HepG2 (cell line): ENCODE data around the gene GMEB2. TPM values are rescaled to one million over a fixed set of nuclear protein-coding genes. Genes with fewer than 3 reads are reported as not detected.
A peak's percentile ranks its signal among the peaks of the same experiment; 100 is the strongest.

Experiments
- ATAC-seq: fragments of 200-7000 bp; cut with Tn5 transposase; 3 replicates; pipeline ENCODE4 v1.9.1; 2020; ENCODE audit warnings: mild to moderate bottlenecking, moderate library complexity
- BruUV-seq: library from RNA; stranded (reverse); fragments of 400-500 nt; replicated peaks from 2 replicates; lab custom pipeline; 2021; lab: Mats Ljungman, UMichigan
- CTCF ChIA-PET: fragments of 300-600 bp; formaldehyde crosslinking; extraction: SDS; loops from one replicate; lab custom pipeline; 2021; ENCODE audit warnings: low total read pairs, inconsistent platforms, low intra/inter-chr PET ratio; lab: Yijun Ruan, JAX
- POLR2A ChIA-PET: fragments of 350-600 bp; sonication (Branson Sonifier 250); formaldehyde crosslinking; loops from one replicate; lab custom pipeline; 2020; ENCODE audit warnings: antibody characterized with exemption, inconsistent platforms; lab: Yijun Ruan, JAX
- DNase-seq: peaks from one replicate; pipeline ENCODE4 v3.0.0-alpha.2; 2015; ENCODE audit warnings: low spot score
- FAIRE-seq: peaks from 3 replicates; lab custom pipeline; 2011; peaks lifted over from hg19 to GRCh38; lab: Jason Lieb, UNC
- H2AFZ ChIP-seq: one replicate; pipeline ENCODE4 v1.6.1; 2011; ENCODE audit warnings: low read length, inconsistent platforms
- H3K27ac ChIP-seq: fragments of 300-600 bp; 3 replicates; pipeline ENCODE4 v1.8.0; 2011; ENCODE audit warnings: mixed run types, mild to moderate bottlenecking, mixed read lengths, low read length, inconsistent platforms; ENCODE audit not compliant: insufficient read depth; ENCODE audit errors: extremely low read length
- H3K27me3 ChIP-seq, 2 experiments: fragments of 200-600 bp in 1 of 2; 2 replicates in 1 of 2; 3 replicates in 1 of 2; pipeline versions ENCODE4 v1.6.0 to v1.8.0; 2011; ENCODE audit warnings: low read length in 2 of 2, mild to moderate bottlenecking in 2 of 2, moderate library complexity in 2 of 2, inconsistent platforms in 1 of 2; ENCODE audit not compliant: insufficient read depth in 2 of 2, control insufficient read depth in 1 of 2
- H3K36me3 ChIP-seq, 2 experiments: fragments of 200-600 bp in 1 of 2; replicated peaks in 1 of 2; 2 replicates in 1 of 2; 3 replicates in 1 of 2; pipeline versions ENCODE4 v1.5.1 to v1.8.0; 2011; ENCODE audit warnings: low read length in 2 of 2, inconsistent platforms in 1 of 2; ENCODE audit not compliant: insufficient read depth in 2 of 2, control insufficient read depth in 1 of 2
- H3K4me1 ChIP-seq: 2 replicates; pipeline ENCODE4 v1.5.1; 2012; ENCODE audit warnings: low read length, inconsistent platforms; ENCODE audit not compliant: insufficient read depth
- H3K4me2 ChIP-seq: 2 replicates; pipeline ENCODE4 v1.6.0; 2011; ENCODE audit warnings: low read depth, low read length, inconsistent platforms
- H3K4me3 ChIP-seq, 3 experiments: fragments of 200-600 bp in 1 of 3; sonication (generic), shearing (Covaris generic) in 1 of 3; replicated peaks in 1 of 3; 2 replicates each; pipeline ENCODE4 v1.5.1; 2011 to 2016; ENCODE audit warnings: low read length in 3 of 3, inconsistent platforms in 2 of 3, low read depth in 2 of 3, mild to moderate bottlenecking in 2 of 3, control low read depth in 1 of 3, mixed read lengths in 1 of 3; ENCODE audit not compliant: insufficient read depth in 1 of 3
- H3K79me2 ChIP-seq: one replicate; pipeline ENCODE4 v1.6.1; 2011; ENCODE audit warnings: low read length, inconsistent platforms; ENCODE audit not compliant: insufficient read depth
- H3K9ac ChIP-seq: 2 replicates; pipeline ENCODE4 v1.6.0; 2011; ENCODE audit warnings: mild to moderate bottlenecking, low read depth, low read length, inconsistent platforms; ENCODE audit not compliant: insufficient read depth
- H3K9me3 ChIP-seq: 2 replicates; pipeline ENCODE4 v1.5.1; 2012; ENCODE audit warnings: mild to moderate bottlenecking, low read length
- H4K20me1 ChIP-seq: 2 replicates; pipeline ENCODE4 v1.6.0; 2011; ENCODE audit warnings: inconsistent platforms, mild to moderate bottlenecking, low read length, moderate library complexity; ENCODE audit not compliant: insufficient read depth
- AGO2 ChIP-seq: fragments of 200-400 bp; formaldehyde crosslinking; optimal IDR thresholded peaks from 2 replicates; pipeline ENCODE3; 2017; ENCODE audit warnings: mild to moderate bottlenecking, low read depth, low read length, moderate library complexity
- CENPX ChIP-seq: sonication (generic); formaldehyde crosslinking; IDR thresholded peaks from 2 replicates; pipeline ENCODE4 v1.9.0; 2021; ENCODE audit warnings: mild to moderate bottlenecking, missing genetic modification reagents, moderate library complexity
- HNRNPL ChIP-seq: fragments of 200-400 bp; formaldehyde crosslinking; IDR thresholded peaks from 2 replicates; pipeline ENCODE4 v1.6.1; 2017; ENCODE audit warnings: mild to moderate bottlenecking, low read depth, low read length
- HOXA7 ChIP-seq: sonication (generic); formaldehyde crosslinking; IDR thresholded peaks from 2 replicates; pipeline ENCODE4 v1.8.1; 2022; ENCODE audit warnings: mild to moderate bottlenecking, missing genetic modification reagents, moderate library complexity
- MXD1 ChIP-seq: sonication (generic); formaldehyde crosslinking; IDR thresholded peaks from 2 replicates; pipeline ENCODE4 v1.4.0; 2020; ENCODE audit warnings: mild to moderate bottlenecking, missing genetic modification reagents
- NBN ChIP-seq: fragments of 450-650 bp; conservative IDR thresholded peaks from 2 replicates; pipeline ENCODE4 v1.6.1; 2017
- NFIB ChIP-seq: sonication (generic); formaldehyde crosslinking; IDR thresholded peaks from 2 replicates; pipeline ENCODE4 v1.9.0; 2021; ENCODE audit warnings: missing genetic modification reagents, mild to moderate bottlenecking, borderline replicate concordance
- SMARCC2 ChIP-seq: fragments of 450-650 bp; IDR thresholded peaks from 2 replicates; pipeline ENCODE4 v1.6.1; 2017; ENCODE audit warnings: antibody characterized with exemption, mild to moderate bottlenecking
- ZNF235 ChIP-seq: sonication (generic); formaldehyde crosslinking; IDR thresholded peaks from 2 replicates; pipeline ENCODE4 v1.8.1; 2023; ENCODE audit warnings: mild to moderate bottlenecking, missing genetic modification reagents, borderline replicate concordance
- ZNF260 ChIP-seq: sonication (generic); formaldehyde crosslinking; IDR thresholded peaks from 2 replicates; pipeline ENCODE4 v1.4.0; 2020; ENCODE audit warnings: missing genetic modification reagents, low read depth, mild to moderate bottlenecking, borderline replicate concordance
- ZNF788 ChIP-seq: sonication (generic); formaldehyde crosslinking; IDR thresholded peaks from 2 replicates; pipeline ENCODE4 v1.5.0; 2020; ENCODE audit warnings: mild to moderate bottlenecking, missing genetic modification reagents, borderline replicate concordance
- ZNF850 ChIP-seq: sonication (generic); formaldehyde crosslinking; conservative IDR thresholded peaks from 2 replicates; pipeline ENCODE4 v1.9.0; 2021; ENCODE audit warnings: mild to moderate bottlenecking, missing genetic modification reagents
- WGBS: methylation state at CpG from one replicate; pipeline ENCODE4 v1.1.6; 2017; ENCODE audit warnings: low lambda C conversion rate; 5-methylcytosine and 5-hydroxymethylcytosine counted together
- in situ Hi-C: cut with HindIII; loops from 2 replicates; pipeline ENCODE4 v1.10.0; 2017; ENCODE audit warnings: low pct_unique_long_range_greater_than_20kb; ENCODE audit not compliant: extremely low pct_ligation_motif_present
- intact Hi-C: fragments of 100-400 bp; cut with micrococcal nuclease; formaldehyde crosslinking; loops from one replicate; pipeline ENCODE4 v1.10.0; 2022; ENCODE audit not compliant: unreplicated experiment
- polyA plus RNA-seq, 8 experiments: library from polyadenylated mRNA; depleted of rRNA in 3 of 8; stranded (reverse) in 7 of 8; unstranded in 1 of 8; fragments of >200 nt; fragmentation: Illumina TruSeq in 4 of 8; extraction: Trizol in 4 of 8; gene quantifications; 2 replicates each; pipeline versions ENCODE4 v1.2.1 to v1.2.3, GENCODE V29; 2011 to 2016; ENCODE audit warnings: low read depth in 4 of 8, missing spikeins in 1 of 8, mixed read lengths in 1 of 8; ENCODE audit not compliant: insufficient read depth in 1 of 8
- total RNA-seq, 5 experiments: library from RNA; depleted of rRNA; stranded (reverse); fragments of >200 nt; fragmentation: Illumina TruSeq; extraction: Trizol; gene quantifications; 2 replicates each; pipeline ENCODE4 v1.2.3, GENCODE V29; 2016; ENCODE audit warnings: low read depth in 1 of 5
- TF ChIP-seq, protein P1 (sequence below): sonication (generic); formaldehyde crosslinking; IDR thresholded peaks from 2 replicates; pipeline ENCODE4 v1.4.0; 2020; ENCODE audit warnings: missing genetic modification reagents, mild to moderate bottlenecking, borderline replicate concordance
- TF ChIP-seq, protein P2 (sequence below): sonication (generic); formaldehyde crosslinking; IDR thresholded peaks from 2 replicates; pipeline ENCODE4 v1.5.1; 2020; ENCODE audit warnings: mild to moderate bottlenecking, missing genetic modification reagents, moderate library complexity

Gene GMEB2
- total and polyA plus RNA-seq, 2 of the 13 experiments (the other 11 are each of a cell fraction or from before 2014, with no cell fraction given), result 10.6 to 12.4 TPM

- DNase-seq (no peak), ATAC-seq (no peak), FAIRE-seq (no peak)
- TF ChIP-seq CENPX (CRISPR knock-in tag) (no peak), ZNF260 (no peak), ZNF235 (CRISPR knock-in tag) (no peak), MXD1 (CRISPR knock-in tag) (peak; percentile 24; the same call in 1 of the 2 replicates), NBN (no peak), ZNF850 (CRISPR knock-in tag) (no peak), AGO2 (peak; percentile 33), NFIB (CRISPR knock-in tag) (0 out of 2 replicates have a peak, but pooled peaks have one; percentile 34), SMARCC2 (no peak), HOXA7 (CRISPR knock-in tag) (no peak), ZNF788 (CRISPR knock-in tag) (no peak), HNRNPL (0 out of 2 replicates have a peak, but pooled peaks have one; percentile 33)
- TF ChIP-seq, protein P1, sequence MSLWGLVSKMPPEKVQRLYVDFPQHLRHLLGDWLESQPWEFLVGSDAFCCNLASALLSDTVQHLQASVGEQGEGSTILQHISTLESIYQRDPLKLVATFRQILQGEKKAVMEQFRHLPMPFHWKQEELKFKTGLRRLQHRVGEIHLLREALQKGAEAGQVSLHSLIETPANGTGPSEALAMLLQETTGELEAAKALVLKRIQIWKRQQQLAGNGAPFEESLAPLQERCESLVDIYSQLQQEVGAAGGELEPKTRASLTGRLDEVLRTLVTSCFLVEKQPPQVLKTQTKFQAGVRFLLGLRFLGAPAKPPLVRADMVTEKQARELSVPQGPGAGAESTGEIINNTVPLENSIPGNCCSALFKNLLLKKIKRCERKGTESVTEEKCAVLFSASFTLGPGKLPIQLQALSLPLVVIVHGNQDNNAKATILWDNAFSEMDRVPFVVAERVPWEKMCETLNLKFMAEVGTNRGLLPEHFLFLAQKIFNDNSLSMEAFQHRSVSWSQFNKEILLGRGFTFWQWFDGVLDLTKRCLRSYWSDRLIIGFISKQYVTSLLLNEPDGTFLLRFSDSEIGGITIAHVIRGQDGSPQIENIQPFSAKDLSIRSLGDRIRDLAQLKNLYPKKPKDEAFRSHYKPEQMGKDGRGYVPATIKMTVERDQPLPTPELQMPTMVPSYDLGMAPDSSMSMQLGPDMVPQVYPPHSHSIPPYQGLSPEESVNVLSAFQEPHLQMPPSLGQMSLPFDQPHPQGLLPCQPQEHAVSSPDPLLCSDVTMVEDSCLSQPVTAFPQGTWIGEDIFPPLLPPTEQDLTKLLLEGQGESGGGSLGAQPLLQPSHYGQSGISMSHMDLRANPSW, result no peak
- TF ChIP-seq, protein P2, sequence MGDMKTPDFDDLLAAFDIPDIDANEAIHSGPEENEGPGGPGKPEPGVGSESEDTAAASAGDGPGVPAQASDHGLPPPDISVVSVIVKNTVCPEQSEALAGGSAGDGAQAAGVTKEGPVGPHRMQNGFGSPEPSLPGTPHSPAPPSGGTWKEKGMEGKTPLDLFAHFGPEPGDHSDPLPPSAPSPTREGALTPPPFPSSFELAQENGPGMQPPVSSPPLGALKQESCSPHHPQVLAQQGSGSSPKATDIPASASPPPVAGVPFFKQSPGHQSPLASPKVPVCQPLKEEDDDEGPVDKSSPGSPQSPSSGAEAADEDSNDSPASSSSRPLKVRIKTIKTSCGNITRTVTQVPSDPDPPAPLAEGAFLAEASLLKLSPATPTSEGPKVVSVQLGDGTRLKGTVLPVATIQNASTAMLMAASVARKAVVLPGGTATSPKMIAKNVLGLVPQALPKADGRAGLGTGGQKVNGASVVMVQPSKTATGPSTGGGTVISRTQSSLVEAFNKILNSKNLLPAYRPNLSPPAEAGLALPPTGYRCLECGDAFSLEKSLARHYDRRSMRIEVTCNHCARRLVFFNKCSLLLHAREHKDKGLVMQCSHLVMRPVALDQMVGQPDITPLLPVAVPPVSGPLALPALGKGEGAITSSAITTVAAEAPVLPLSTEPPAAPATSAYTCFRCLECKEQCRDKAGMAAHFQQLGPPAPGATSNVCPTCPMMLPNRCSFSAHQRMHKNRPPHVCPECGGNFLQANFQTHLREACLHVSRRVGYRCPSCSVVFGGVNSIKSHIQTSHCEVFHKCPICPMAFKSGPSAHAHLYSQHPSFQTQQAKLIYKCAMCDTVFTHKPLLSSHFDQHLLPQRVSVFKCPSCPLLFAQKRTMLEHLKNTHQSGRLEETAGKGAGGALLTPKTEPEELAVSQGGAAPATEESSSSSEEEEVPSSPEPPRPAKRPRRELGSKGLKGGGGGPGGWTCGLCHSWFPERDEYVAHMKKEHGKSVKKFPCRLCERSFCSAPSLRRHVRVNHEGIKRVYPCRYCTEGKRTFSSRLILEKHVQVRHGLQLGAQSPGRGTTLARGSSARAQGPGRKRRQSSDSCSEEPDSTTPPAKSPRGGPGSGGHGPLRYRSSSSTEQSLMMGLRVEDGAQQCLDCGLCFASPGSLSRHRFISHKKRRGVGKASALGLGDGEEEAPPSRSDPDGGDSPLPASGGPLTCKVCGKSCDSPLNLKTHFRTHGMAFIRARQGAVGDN, result peak; percentile 11; the same call in 1 of the 2 replicates
- H3K4me1 ChIP-seq, result peaks cover 31% of the 10 kb centered on the region
- H3K27me3 ChIP-seq, result no peaks in the 10 kb centered on the region; a peak in 1 of 5 replicates
- peaks cover 26 to 40% of the 10 kb centered on the region in 2 experiments for H3K36me3 ChIP-seq
- H3K9me3 ChIP-seq, result no peaks in the 10 kb centered on the region
- H3K9ac ChIP-seq, result no peak overlapping the region
- ChIA-PET CTCF (no interaction called here), POLR2A (no interaction called here)
- H4K20me1 ChIP-seq, result no peaks in the 10 kb centered on the region
- no peak overlapping the region for H2AFZ ChIP-seq
- H3K4me2 ChIP-seq, result no peak overlapping the region
- intact Hi-C loops, result no loop called here
- H3K27ac ChIP-seq, result no peak overlapping the region
- in situ Hi-C loops, result no loop called here
- BruUV-seq, result no TSS peak
- 98% methylated on average over 22 of the region's 22 CpGs for WGBS
- no peak overlapping the region for H3K4me3 ChIP-seq
- peaks cover 17% of the 10 kb centered on the region for H3K79me2 ChIP-seq
Measured at GRCh38 chr20:63661108-63661507, 34.2 kb upstream of the GMEB2 start.
